H1 (cell line): ENCODE results near the gene ENO4.

Source experiments
- BCL11A ChIP-seq, 2 experiments: IDR thresholded peaks; one replicate each; pipeline ENCODE4 v1.6.1; 2011; ENCODE audit warnings: low read depth in 2 of 2, low read length in 2 of 2, mild to moderate bottlenecking in 2 of 2
- EP300 ChIP-seq, 2 experiments: IDR thresholded peaks; 1 replicate in 1 of 2; 2 replicates in 1 of 2; pipeline ENCODE4 v1.6.1; 2011 to 2012; ENCODE audit warnings: low read depth in 2 of 2, low read length in 2 of 2, mild to moderate bottlenecking in 2 of 2, borderline replicate concordance in 1 of 2, inconsistent platforms in 1 of 2, moderate library complexity in 1 of 2
- MAFK ChIP-seq: IDR thresholded peaks from 2 replicates; pipeline ENCODE4 v1.6.1; 2012; ENCODE audit warnings: low read depth, mild to moderate bottlenecking, improper control_type of control experiment, low read length
- POLR2A ChIP-seq, 2 experiments: IDR thresholded peaks; 1 replicate in 1 of 2; 2 replicates in 1 of 2; pipeline ENCODE4 v1.6.1; 2011; ENCODE audit warnings: low read depth in 2 of 2, low read length in 2 of 2, mild to moderate bottlenecking in 2 of 2; ENCODE audit errors: control extremely low read depth in 1 of 2
- RAD21 ChIP-seq, 2 experiments: IDR thresholded peaks in 1 of 2; conservative IDR thresholded peaks in 1 of 2; 2 replicates each; pipeline ENCODE4 v1.6.1; 2011; ENCODE audit warnings: low read depth in 2 of 2, low read length in 2 of 2, improper control_type of control experiment in 1 of 2, inconsistent platforms in 1 of 2, mild to moderate bottlenecking in 1 of 2, moderate library complexity in 1 of 2
- TF ChIP-seq, protein P1 (sequence below): IDR thresholded peaks from 2 replicates; pipeline ENCODE4 v1.6.1; 2011; ENCODE audit warnings: low read depth, mild to moderate bottlenecking, low read length; ENCODE audit not compliant: insufficient read depth

DNA sequence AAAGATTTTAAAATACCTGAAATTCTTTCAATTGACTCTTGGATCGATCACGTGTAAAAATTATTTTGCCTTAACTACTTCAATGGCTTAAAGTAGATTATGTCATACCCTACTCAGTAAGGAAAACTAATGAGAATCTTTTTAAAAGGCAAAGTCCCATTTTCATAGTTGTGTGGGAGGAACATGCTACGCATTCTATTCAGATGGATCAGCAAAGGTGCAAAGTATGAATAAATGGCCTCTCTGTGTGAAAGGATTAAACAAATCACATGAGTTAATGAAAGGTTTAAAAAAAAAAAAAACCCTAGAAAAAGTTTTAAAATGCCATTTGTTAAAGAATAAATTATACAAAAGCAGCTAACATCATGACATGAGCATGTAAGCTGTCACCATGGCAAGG, 77.1 kb downstream of the ENO4 start:
- TF ChIP-seq RAD21 (IDR thresholded peaks at IDR 0.05 in 1 of 2, conservative IDR thresholded peaks at IDR 0.05 in 1 of 2; ENCODE audit: low read depth in 2 of 2, low read length in 2 of 2) (no peak), POLR2A (IDR thresholded peaks at IDR 0.05; ENCODE audit: control extremely low read depth in 1 of 2, low read depth in 2 of 2, low read length in 2 of 2) (no peak), BCL11A (IDR thresholded peaks at IDR 0.05; ENCODE audit: low read depth in 2 of 2, low read length in 2 of 2) (no peak), EP300 (IDR thresholded peaks at IDR 0.05; ENCODE audit: borderline replicate concordance in 1 of 2, low read depth in 2 of 2, low read length in 2 of 2) (no peak), MAFK (no peak)
- TF ChIP-seq, protein P1, sequence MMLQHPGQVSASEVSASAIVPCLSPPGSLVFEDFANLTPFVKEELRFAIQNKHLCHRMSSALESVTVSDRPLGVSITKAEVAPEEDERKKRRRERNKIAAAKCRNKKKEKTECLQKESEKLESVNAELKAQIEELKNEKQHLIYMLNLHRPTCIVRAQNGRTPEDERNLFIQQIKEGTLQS: no peak
